Cardiac muscle cell (in vitro differentiated cells and primary cell): ENCODE results near the gene RAB40B. TPM values are rescaled to one million over a fixed set of nuclear protein-coding genes. Genes with fewer than 3 reads are reported as not detected.

Experiments
- DNase-seq, 2 donors: peaks; one replicate each; pipeline versions ENCODE4 v3.0.0 to v3.0.0-alpha.2; 2010 to 2017; ENCODE audit warnings: low read depth in 1 of 2, low spot score in 1 of 2
- H3K27ac ChIP-seq: fragments of 200-600 bp; sonication (generic); 2 replicates; pipeline ENCODE4 v1.5.1; 2016
- H3K27me3 ChIP-seq: fragments of 200-600 bp; sonication (generic); 2 replicates; pipeline ENCODE4 v1.6.0; 2016; ENCODE audit warnings: control low read depth
- H3K36me3 ChIP-seq: fragments of 200-600 bp; sonication (generic); 2 replicates; pipeline ENCODE4 v1.5.1; 2016; ENCODE audit warnings: control low read depth
- H3K4me1 ChIP-seq: fragments of 200-600 bp; sonication (generic); 2 replicates; pipeline ENCODE4 v1.8.1; 2017; ENCODE audit warnings: low read depth, mild to moderate bottlenecking, mixed run types
- H3K4me3 ChIP-seq: fragments of 200-600 bp; sonication (generic); 2 replicates; pipeline ENCODE4 v1.5.1; 2016; ENCODE audit warnings: mild to moderate bottlenecking
- H3K9me3 ChIP-seq: fragments of 200-600 bp; sonication (generic); 2 replicates; pipeline ENCODE4 v1.5.1; 2017; ENCODE audit warnings: low read depth, mild to moderate bottlenecking, control low read depth
- polyA plus RNA-seq: library from polyadenylated mRNA; unstranded; fragments of >200 nt; fragmentation: Nextera tagmentation; extraction: Ambion mirVana; gene quantifications from 2 replicates; pipeline ENCODE4 v1.2.1, GENCODE V29; 2016
- total RNA-seq: library from RNA; depleted of rRNA; stranded (reverse); fragments of >200 nt; gene quantifications from 2 replicates; pipeline ENCODE4 v1.2.3, GENCODE V29; 2016
- TF ChIP-seq, protein P1 (sequence below): IDR thresholded peaks from 2 replicates; pipeline ENCODE4 v1.5.1; 2012; ENCODE audit warnings: low read depth, mild to moderate bottlenecking, low read length

Gene RAB40B
- total and polyA plus RNA-seq, 2 experiments from 2014 or later: 28.9 to 29.7 TPM

GRCh38 chr17:82619211-82619610, 79.3 kb downstream of the RAB40B start:
- Histone ChIP-seq H3K4me3 (no peak overlapping the region), H3K9me3 (no peaks in the 10 kb centered on the region), H3K4me1 (peaks cover 5% of the 10 kb centered on the region), H3K27ac (no peak overlapping the region), H3K36me3 (peaks cover 57% of the 10 kb centered on the region), H3K27me3 (no peaks in the 10 kb centered on the region)
- TF ChIP-seq, protein P1, sequence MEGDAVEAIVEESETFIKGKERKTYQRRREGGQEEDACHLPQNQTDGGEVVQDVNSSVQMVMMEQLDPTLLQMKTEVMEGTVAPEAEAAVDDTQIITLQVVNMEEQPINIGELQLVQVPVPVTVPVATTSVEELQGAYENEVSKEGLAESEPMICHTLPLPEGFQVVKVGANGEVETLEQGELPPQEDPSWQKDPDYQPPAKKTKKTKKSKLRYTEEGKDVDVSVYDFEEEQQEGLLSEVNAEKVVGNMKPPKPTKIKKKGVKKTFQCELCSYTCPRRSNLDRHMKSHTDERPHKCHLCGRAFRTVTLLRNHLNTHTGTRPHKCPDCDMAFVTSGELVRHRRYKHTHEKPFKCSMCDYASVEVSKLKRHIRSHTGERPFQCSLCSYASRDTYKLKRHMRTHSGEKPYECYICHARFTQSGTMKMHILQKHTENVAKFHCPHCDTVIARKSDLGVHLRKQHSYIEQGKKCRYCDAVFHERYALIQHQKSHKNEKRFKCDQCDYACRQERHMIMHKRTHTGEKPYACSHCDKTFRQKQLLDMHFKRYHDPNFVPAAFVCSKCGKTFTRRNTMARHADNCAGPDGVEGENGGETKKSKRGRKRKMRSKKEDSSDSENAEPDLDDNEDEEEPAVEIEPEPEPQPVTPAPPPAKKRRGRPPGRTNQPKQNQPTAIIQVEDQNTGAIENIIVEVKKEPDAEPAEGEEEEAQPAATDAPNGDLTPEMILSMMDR: no peak
- DNase-seq: no peak

DNA sequence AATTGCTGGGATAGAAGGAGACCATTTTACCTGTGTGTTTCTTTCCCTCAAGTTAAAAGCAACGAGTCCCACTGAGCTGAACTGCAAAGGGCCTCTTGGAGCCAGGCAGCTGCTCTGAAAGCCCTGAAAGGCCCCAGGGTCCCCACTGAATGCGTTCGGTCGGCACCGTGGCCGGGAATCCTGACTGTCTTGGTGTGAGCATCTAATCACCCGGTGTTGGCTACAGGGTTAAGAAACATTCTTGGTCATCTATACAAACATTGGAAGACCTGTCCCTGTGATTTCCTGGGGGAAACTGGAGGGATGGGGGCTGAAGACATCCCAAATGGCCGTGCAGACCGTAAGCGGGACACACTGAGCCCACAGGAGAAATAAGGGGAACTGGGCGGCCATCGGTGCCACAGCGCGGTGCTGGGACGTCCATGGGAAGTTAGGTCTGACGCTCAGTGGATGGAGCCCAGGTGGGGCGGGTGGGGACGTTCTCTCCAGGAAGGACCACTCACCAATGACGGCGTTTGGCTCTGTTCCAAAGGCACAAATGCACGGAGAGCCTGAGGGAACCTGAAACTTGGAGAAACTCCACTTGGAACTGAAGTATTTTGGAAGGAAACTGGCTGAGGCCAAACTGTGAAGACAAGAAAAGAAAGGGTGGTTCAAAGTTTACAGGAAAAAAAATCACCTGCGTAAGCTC, 82.3 kb downstream of the RAB40B start:
- Histone ChIP-seq H3K4me1 (peaks cover 29% of the 10 kb centered on the region), H3K27ac (peak overlapping the region; percentile 94), H3K9me3 (no peaks in the 10 kb centered on the region), H3K36me3 (peaks cover 49% of the 10 kb centered on the region), H3K4me3 (no peak overlapping the region), H3K27me3 (no peaks in the 10 kb centered on the region)
- TF ChIP-seq, protein P1: no peak
- no peak for DNase-seq

DNA sequence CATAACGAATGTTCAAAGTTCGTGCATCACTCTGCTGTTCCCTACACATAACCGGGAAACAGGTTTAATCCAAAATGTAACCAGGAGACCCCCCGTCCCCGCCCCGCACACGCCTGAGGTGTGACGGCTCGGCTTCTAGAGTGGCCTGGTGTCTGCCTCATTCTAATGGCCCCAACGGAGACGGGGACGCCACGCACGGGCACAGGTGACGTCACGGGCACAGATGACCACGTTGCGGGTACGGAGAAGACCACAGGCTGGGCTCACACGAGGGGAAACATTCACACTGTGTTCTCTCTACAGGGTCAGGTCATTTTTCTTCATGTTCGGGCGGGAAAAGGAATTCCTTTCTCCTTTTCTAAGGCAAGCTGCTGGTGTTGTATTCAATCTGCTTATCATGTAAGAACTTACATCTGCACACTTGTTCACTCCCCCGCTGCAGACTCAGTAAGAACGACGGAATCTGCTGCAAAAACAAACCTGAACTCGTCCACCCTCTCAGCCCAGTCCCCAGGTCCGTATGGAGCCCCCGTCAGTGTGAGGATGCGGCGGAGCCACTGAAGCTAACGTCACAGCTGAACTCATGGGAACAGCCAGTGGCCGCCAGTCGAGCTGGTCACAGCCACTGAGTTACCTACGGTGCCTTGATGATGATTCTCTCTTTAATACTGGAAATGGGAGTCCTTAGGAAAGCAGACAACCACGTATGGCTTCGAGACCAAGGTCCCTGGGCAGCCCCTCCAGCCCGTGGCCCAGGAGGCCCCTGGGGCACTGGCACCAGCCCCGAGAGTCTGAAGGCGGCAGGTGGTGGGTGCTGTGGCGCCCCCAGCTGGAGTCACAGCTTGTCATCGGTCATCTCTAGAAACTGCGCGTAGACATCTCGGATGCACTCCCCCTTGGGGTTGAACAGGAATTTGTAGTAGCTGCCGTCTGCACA, 83.1 kb downstream of the RAB40B start:
- Histone ChIP-seq H3K9me3 (no peaks in the 10 kb centered on the region), H3K27ac (peak overlapping the region; percentile 94), H3K4me3 (no peak overlapping the region), H3K27me3 (no peaks in the 10 kb centered on the region), H3K4me1 (peaks cover 30% of the 10 kb centered on the region), H3K36me3 (peaks cover 42% of the 10 kb centered on the region)
- TF ChIP-seq, protein P1: no peak
- DNase-seq: no peak

GRCh38 chr17:82614095-82614631, 84.3 kb downstream of the RAB40B start:
- Histone ChIP-seq H3K27me3 (no peaks in the 10 kb centered on the region), H3K4me1 (peaks cover 30% of the 10 kb centered on the region), H3K4me3 (no peak overlapping the region), H3K27ac (peak overlapping the region; percentile 94), H3K36me3 (peaks cover 38% of the 10 kb centered on the region), H3K9me3 (no peaks in the 10 kb centered on the region)
- DNase-seq: no peak
- TF ChIP-seq, protein P1: no peak

DNA sequence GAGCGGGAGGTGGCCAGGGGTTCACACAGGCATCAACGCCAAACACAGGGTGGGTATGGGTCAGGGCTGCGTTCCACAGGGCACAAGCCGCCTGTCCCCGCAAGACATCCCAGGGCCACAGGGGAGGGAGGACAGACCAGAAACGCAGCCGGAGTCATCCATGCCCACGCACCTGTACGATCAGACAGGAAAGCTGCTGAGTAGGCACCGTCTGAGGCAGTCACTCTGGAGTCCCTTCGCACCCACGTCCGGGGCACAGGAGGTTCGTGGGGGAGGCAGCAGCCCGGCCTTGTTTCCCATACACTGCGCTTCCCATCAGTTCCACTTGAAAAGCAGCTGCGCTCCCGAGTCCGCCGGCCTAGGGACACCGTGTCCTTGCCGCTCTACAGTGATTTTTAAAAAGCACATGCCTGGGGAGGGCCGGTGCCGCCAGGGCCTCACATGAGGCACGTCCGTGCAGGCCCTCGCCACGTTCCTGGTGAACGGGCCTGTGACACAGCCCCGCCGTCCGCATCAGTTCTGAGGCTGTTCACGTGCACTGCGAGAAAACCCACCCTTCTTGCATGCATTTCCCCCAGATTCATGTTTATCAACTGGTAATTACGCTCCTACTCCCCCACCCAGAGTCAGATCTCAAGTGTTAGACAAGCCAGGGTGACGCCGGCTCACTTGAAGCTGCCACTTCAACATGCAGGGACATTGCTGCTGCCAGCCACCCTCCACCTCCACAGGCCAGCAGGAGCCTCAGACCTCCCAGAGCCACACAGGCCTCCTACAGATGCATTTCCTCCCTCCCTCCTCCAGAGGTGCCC, 85.0 kb downstream of the RAB40B start:
- H3K4me1 ChIP-seq: peaks cover 30% of the 10 kb centered on the region
- H3K36me3 ChIP-seq: peaks cover 32% of the 10 kb centered on the region
- H3K27me3 ChIP-seq: no peaks in the 10 kb centered on the region
- TF ChIP-seq, protein P1: no peak
- no peak overlapping the region for H3K4me3 ChIP-seq
- peak overlapping the region; percentile 94 for H3K27ac ChIP-seq
- no peaks in the 10 kb centered on the region for H3K9me3 ChIP-seq
- DNase-seq: peak in 1 of 2 donors; percentile 92
